Cerebellar cortex (tissue), 1 donor: ENCODE data around the gene RHOA.
A peak's percentile ranks its signal among the peaks of the same experiment; 100 is the strongest.

Experiments used
- DNase-seq: peaks from one replicate; pipeline ENCODE4 v3.0.0-alpha.2; 2015; ENCODE audit warnings: low spot score

RHOA gene

GRCh38 chr3:49411968-49412631, at the start of gene RHOA, which contains the start of gene TCTA:
Gene RHOA, minus strand, starts transcription at chr3:49411976. Its CDS starts 36,387 bp downstream, at chr3:49375589.
Gene TCTA, plus strand, starts transcription at chr3:49412423. Its CDS starts 4 bp downstream, at chr3:49412427.
- DNase-seq, result peak; percentile 100

DNA sequence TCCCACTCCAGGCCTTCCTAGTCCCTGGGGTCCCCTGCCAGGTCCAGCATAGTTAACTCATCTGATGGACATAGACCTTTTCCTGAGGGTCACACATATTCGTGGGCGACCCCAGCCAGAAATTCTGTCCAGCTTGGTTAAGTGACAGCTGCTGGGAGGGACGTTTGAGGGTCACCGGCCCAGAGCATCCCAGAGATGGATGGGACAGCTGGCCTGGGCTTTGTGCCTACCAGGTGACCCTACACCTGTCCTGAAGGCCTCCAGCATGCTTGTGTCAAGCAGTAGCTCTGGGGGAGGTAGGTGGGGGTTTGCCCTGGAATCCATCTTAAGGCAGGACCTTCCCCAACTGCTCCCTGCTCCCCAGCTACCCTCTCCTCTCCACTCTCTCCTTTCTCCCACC, 49.2 kb upstream of the RHOA start:
- DNase-seq, result no peak

GRCh38 chr3:49460188-49460890, 48.6 kb upstream of the RHOA start:
- peak; percentile 17 for DNase-seq

- DNase-seq, result no peak
Measured at GRCh38 chr3:49456466-49456865, 44.7 kb upstream of the RHOA start.

GRCh38 chr3:49454898-49455681, 43.3 kb upstream of the RHOA start:
- peak; percentile 17 for DNase-seq

DNA sequence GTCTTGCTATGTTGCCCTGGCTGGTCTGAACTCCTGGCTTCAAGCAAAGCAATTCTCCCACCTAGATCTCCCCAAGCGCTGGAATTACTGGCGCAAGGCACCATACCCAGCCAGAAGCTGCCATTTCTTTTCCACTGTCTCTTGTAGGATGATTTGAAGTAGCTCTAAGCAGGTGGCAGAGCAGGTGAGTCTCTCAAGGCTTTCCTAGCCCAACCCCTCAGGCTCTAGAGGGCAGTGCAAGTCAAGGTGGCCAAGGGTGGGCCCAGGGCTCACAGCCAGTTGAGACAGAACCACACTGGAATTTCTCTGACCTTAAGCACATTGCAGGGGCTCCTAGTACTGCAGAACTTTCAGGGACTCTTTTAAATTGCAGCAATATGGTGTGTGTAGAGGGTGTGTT, 42.7 kb upstream of the RHOA start:
- DNase-seq, result peak; percentile 71

- DNase-seq, result no peak
Measured at GRCh38 chr3:49453621-49454020, 41.8 kb upstream of the RHOA start.

DNA sequence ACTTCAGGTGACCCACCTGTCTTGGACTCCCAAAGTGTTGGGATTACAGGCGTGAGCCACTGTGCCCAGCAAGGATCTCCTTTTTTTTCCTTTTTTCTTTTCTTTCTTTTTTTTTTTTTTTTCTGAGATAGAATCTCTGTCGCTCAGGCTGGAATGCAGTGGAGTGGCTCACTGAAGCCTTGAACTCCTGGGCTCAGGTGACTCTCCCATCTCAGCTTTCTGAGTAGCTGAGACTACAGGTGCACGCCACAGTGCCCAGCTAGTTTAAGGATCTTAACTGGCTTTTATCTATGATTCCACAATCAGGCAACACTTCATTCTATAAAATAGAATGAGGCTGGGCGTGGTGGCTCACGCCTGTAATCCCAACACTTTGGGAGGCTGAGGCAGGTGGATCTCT, 33.6 kb upstream of the RHOA start:
- DNase-seq, result no peak

DNA sequence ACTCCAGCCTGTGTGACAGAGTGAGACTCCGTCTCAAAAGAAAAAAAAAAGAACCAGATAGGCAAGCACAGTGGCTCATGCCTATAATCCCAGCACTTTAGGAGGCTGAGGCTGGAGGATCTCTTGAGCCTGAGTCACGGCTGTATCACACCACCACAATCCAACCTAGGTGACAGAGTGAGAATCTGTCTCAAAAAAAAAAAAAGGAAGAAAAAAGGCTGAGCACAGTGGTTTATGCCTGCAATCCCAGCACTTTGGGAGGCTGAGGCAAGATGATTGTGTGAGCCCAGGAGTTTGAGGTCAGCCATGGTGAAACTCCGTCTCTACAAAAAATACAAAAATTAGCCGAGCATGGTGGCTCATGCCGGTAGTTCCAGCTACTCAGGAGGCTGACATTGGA, 23.0 kb upstream of the RHOA start:
- DNase-seq, result no peak

- no peak for DNase-seq
Measured at GRCh38 chr3:49428752-49429080, 16.9 kb upstream of the RHOA start.

DNA sequence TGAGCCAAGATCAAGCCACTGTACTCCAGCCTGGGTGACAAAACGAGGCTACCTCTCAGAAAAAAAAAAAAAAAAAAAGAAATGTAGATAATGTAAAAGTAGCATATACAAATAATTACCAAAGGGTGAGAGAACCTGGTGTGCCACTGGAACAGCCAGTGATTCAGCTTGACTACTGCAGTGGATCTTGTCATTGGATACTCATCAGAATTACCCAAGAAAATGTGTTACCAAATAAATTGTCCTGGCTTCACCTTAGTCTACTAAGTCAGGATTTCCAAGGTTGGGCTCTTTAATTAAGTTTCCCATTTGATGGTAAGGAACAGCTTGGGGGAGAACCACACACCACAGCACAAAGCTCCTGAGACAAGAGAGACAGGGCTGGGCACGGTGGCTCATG, 15.8 kb upstream of the RHOA start:
- DNase-seq, result no peak

GRCh38 chr3:49424816-49425215, 13.0 kb upstream of the RHOA start:
- DNase-seq, result no peak

DNA sequence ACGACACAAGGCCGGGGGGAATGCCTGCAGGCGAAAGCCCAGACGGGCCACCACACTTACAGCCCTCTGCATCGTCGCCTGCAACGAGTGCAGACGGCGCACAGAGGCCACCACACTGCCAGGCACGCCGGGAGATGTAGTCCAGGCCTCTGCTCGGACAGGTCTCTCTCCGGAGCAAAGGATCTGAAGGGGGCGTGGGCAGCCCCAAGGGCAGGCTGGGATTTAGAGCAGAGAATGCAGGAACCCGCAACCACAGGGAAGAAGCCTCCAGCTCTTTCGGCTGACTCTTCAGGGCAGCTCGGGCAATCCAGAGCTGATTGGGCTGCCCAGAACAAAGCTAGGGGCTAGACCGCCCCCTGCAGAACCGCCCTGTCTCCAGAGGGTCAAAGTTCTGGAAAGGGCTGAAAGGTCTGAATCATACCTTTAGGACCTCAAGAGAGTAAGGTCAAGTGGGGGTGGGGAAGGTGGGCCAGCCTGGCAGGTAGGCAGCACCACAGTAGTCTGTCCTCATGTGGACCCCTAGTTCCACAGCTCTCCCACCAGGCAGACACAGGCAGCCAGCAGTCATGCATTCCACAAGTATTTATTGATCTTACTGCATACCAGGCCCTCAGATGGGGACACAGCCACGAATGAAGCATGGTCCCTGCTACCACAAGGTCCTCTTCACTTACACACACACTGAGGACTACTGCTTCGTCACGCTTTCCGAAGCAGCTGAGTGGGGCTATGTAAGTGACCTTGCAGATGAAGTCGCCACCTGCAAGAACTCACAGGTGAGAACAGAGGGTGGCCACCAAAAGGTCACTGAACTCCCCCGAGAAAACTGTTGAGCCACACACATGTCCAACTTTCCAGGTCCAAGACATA, 10.8 kb upstream of the RHOA start, which contains the start of gene AMT:
Gene AMT, minus strand, starts transcription at position 95 of the 870 bp plus-strand sequence. Its CDS starts 23 bp downstream, at position 72.
- DNase-seq, result peak; percentile 76

GRCh38 chr3:49421890-49422378, 10.2 kb upstream of the RHOA start:
- no peak for DNase-seq

GRCh38 chr3:49417516-49418120, 5.8 kb upstream of the RHOA start:
- DNase-seq, result no peak

DNA sequence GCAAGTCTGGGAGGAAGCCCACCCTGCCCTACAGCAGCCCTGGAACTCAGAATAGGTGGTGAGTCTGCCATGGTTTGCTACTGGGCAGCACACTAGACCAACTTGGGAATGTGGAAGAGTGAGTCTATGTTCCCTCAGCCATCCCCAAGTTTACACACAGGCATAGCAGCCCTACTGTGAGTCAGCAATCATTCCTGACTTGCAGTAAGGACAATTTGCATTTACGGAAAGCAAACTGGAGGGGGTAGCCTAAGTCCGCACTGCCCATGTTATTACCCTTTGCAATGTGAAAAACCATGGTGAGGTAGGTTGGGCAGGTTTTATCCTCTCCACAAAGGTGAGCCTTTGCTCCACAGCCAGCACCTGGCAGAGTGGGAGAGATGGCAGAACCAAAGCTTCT, 5.1 kb upstream of the RHOA start:
- DNase-seq, result no peak

- DNase-seq, result no peak
Measured at GRCh38 chr3:49415931-49416601, 4.3 kb upstream of the RHOA start.

GRCh38 chr3:49414753-49415152, 3.0 kb upstream of the RHOA start:
- no peak for DNase-seq

GRCh38 chr3:49413338-49413734, 1.6 kb upstream of the RHOA start:
- DNase-seq, result no peak

GRCh38 chr3:49412632-49413337, 1.0 kb upstream of the RHOA start:
- DNase-seq, result no peak
